Ascending aorta (tissue), 2 donors: ENCODE measurements around the gene SELPLG. TPM values are rescaled to one million over a fixed set of nuclear protein-coding genes. Genes with fewer than 3 reads are reported as not detected.

ENCODE experiments used
- DNase-seq, 2 donors: peaks; one replicate each; pipeline ENCODE4 v3.0.0-alpha.2; 2019; ENCODE audit warnings: low spot score in 2 of 2
- H3K27ac ChIP-seq, 2 donors: fragments of 200-600 bp; sonication (generic); one replicate each; pipeline ENCODE4 v1.5.1; 2016 to 2017; ENCODE audit warnings: mild to moderate bottlenecking in 1 of 2
- H3K27me3 ChIP-seq: fragments of 200-600 bp; sonication (generic); one replicate; pipeline ENCODE4 v1.5.1; 2017
- H3K36me3 ChIP-seq, 2 donors: fragments of 200-600 bp; sonication (generic); one replicate each; pipeline ENCODE4 v1.5.1; 2016
- H3K4me1 ChIP-seq, 2 donors: fragments of 200-600 bp; sonication (generic); one replicate each; pipeline ENCODE4 v1.5.1; 2016 to 2017; ENCODE audit warnings: mild to moderate bottlenecking in 1 of 2
- H3K4me3 ChIP-seq, 2 donors: fragments of 200-600 bp; sonication (generic); one replicate each; pipeline ENCODE4 v1.5.1; 2016 to 2017; ENCODE audit warnings: mild to moderate bottlenecking in 1 of 2
- H3K9me3 ChIP-seq, 2 donors: fragments of 200-600 bp; sonication (generic); one replicate each; pipeline ENCODE4 v1.5.1; 2016
- CTCF ChIP-seq, 3 experiments: fragments of 200-600 bp in 2 of 3; fragments of 450-650 bp in 1 of 3; sonication (generic) in 2 of 3; IDR thresholded peaks; one replicate each; pipeline ENCODE4 v1.5.1; 2016 to 2019; ENCODE audit warnings: antibody characterized with exemption in 3 of 3, mild to moderate bottlenecking in 1 of 3, moderate library complexity in 1 of 3
- intact Hi-C: fragments of 100-400 bp; cut with DNase I; formaldehyde crosslinking; loops from one replicate; pipeline ENCODE4 v1.15.1; 2023
- total RNA-seq: library from RNA; depleted of rRNA; stranded (reverse); fragments of >200 nt; gene quantifications from one replicate; pipeline ENCODE4 v1.1.0, GENCODE V29; 2016

The SELPLG gene
- total RNA-seq, 1 donor from 2014 or later = 2.6 TPM

GRCh38 chr12:108607981-108608600, 25.6 kb downstream of the SELPLG start:
- Histone ChIP-seq H3K9me3 (no peaks in the 10 kb centered on the region), H3K27me3 (no peaks in the 10 kb centered on the region), H3K4me1 (peaks cover 0 to 2% of the 10 kb centered on the region in 2 donors), H3K4me3 (no peak overlapping the region), H3K27ac (no peak overlapping the region), H3K36me3 (no peaks in the 10 kb centered on the region)
- intact Hi-C loops = no loop called here
- no peak for TF ChIP-seq CTCF (IDR thresholded peaks at IDR 0.05)
- no peak for DNase-seq

- Histone ChIP-seq H3K27me3 (no peaks in the 10 kb centered on the region), H3K9me3 (no peaks in the 10 kb centered on the region), H3K27ac (no peak overlapping the region), H3K4me1 (peaks cover 0 to 2% of the 10 kb centered on the region in 2 donors), H3K4me3 (no peak overlapping the region), H3K36me3 (no peaks in the 10 kb centered on the region)
- no peak for TF ChIP-seq CTCF (IDR thresholded peaks at IDR 0.05)
- no peak for DNase-seq
- intact Hi-C loops = no loop called here
These were observed 27.2 kb downstream of the SELPLG start for GRCh38 chr12:108606492-108606891.

- peaks cover 0 to 2% of the 10 kb centered on the region in 2 donors for H3K4me1 ChIP-seq
- no peak for DNase-seq
- H3K27me3 ChIP-seq = no peaks in the 10 kb centered on the region
- H3K9me3 ChIP-seq = no peaks in the 10 kb centered on the region
- no peak for TF ChIP-seq CTCF (IDR thresholded peaks at IDR 0.05)
- intact Hi-C loops = no loop called here
- no peak overlapping the region for H3K4me3 ChIP-seq
- no peak overlapping the region for H3K27ac ChIP-seq
- H3K36me3 ChIP-seq = no peaks in the 10 kb centered on the region
These were observed 27.8 kb downstream of the SELPLG start for GRCh38 chr12:108605690-108606406.

- Histone ChIP-seq H3K36me3 (no peaks in the 10 kb centered on the region), H3K27ac (no peak overlapping the region), H3K9me3 (no peaks in the 10 kb centered on the region), H3K4me1 (peaks cover 0 to 2% of the 10 kb centered on the region in 2 donors), H3K27me3 (no peaks in the 10 kb centered on the region), H3K4me3 (no peak overlapping the region)
- intact Hi-C loops = no loop called here
- no peak for TF ChIP-seq CTCF (IDR thresholded peaks at IDR 0.05)
- DNase-seq = no peak
These were observed 28.5 kb downstream of the SELPLG start for GRCh38 chr12:108605000-108605689.

- no peak for TF ChIP-seq CTCF (IDR thresholded peaks at IDR 0.05)
- Histone ChIP-seq H3K4me3 (no peak overlapping the region), H3K27me3 (no peaks in the 10 kb centered on the region), H3K9me3 (no peaks in the 10 kb centered on the region), H3K4me1 (peaks cover 0 to under 1% of the 10 kb centered on the region in 2 donors), H3K27ac (no peak overlapping the region), H3K36me3 (no peaks in the 10 kb centered on the region)
- no peak for DNase-seq
- intact Hi-C loops = no loop called here
These were observed 29.3 kb downstream of the SELPLG start for GRCh38 chr12:108604208-108604941.
